LNCAP (cell line): ENCODE measurements around the gene HAPLN3.

ENCODE experiments used
- CTCF ChIP-seq: fragments of 450-650 bp; IDR thresholded peaks from 2 replicates; pipeline ENCODE4 v1.5.1; 2017; ENCODE audit warnings: mild to moderate bottlenecking

Gene HAPLN3

GRCh38 chr15:88878720-88879184 is 16.6 kb downstream of the HAPLN3 start:
- TF ChIP-seq CTCF = peak; percentile 86

GRCh38 chr15:88877906-88878305 is 17.4 kb downstream of the HAPLN3 start:
- no peak for TF ChIP-seq CTCF

GRCh38 chr15:88877415-88877814 is 17.9 kb downstream of the HAPLN3 start:
- no peak for TF ChIP-seq CTCF

GRCh38 chr15:88876573-88876972 is 18.8 kb downstream of the HAPLN3 start:
- no peak for TF ChIP-seq CTCF

GRCh38 chr15:88874684-88875083 is 20.7 kb downstream of the HAPLN3 start:
- no peak for TF ChIP-seq CTCF

- no peak for TF ChIP-seq CTCF
Observed at GRCh38 chr15:88874275-88874674, 21.1 kb downstream of the HAPLN3 start.

GRCh38 chr15:88873786-88874185 is 21.6 kb downstream of the HAPLN3 start:
- no peak for TF ChIP-seq CTCF

- TF ChIP-seq CTCF = no peak
Observed at GRCh38 chr15:88872706-88873105, 22.6 kb downstream of the HAPLN3 start.
